Body of pancreas (tissue), 4 donors: ENCODE data around the gene OLA1. TPM values are rescaled to one million over a fixed set of nuclear protein-coding genes. Genes with fewer than 3 reads are reported as not detected.
A peak's percentile ranks its signal among the peaks of the same experiment; 100 is the strongest.

ENCODE experiments used
- ATAC-seq: fragments of 150-250 bp; one replicate; pipeline ENCODE4 v1.9.1; 2016
- DNase-seq, 4 donors: peaks; one replicate each; pipeline ENCODE4 v3.0.0-alpha.2; 2019
- H3K27ac ChIP-seq, 4 donors: fragments of 200-600 bp; sonication (generic); 1 replicate in 3 of 4; 2 replicates in 1 of 4; pipeline versions ENCODE4 v1.5.1 to v1.6.1; 2016 to 2019; ENCODE audit warnings: mild to moderate bottlenecking in 1 of 4, mixed read lengths in 1 of 4, moderate library complexity in 1 of 4
- H3K27me3 ChIP-seq, 2 donors: fragments of 200-600 bp; sonication (generic); one replicate each; pipeline ENCODE4 v1.6.0; 2016; ENCODE audit warnings: mild to moderate bottlenecking in 1 of 2
- H3K36me3 ChIP-seq, 2 donors: fragments of 200-600 bp; sonication (generic); replicated peaks in 1 of 2; 2 replicates each; pipeline ENCODE4 v1.5.1; 2016; ENCODE audit warnings: low read depth in 2 of 2; ENCODE audit not compliant: insufficient read depth in 1 of 2
- H3K4me1 ChIP-seq: fragments of 200-600 bp; sonication (generic); one replicate; pipeline ENCODE4 v1.6.0; 2016
- H3K4me3 ChIP-seq, 2 donors: fragments of 200-600 bp; sonication (generic); 1 replicate in 1 of 2; 2 replicates in 1 of 2; pipeline ENCODE4 v1.5.1; 2016 to 2019
- H3K9me3 ChIP-seq, 3 donors: fragments of 200-600 bp; sonication (generic); 1 replicate in 2 of 3; 2 replicates in 1 of 3; pipeline ENCODE4 v1.5.1; 2016
- CTCF ChIP-seq, 7 experiments: fragments of 450-650 bp in 4 of 7; fragments of 200-600 bp in 3 of 7; sonication (generic) in 3 of 7; IDR thresholded peaks; one replicate each; pipeline ENCODE4 v1.5.1; 2016 to 2019; ENCODE audit warnings: antibody characterized with exemption in 7 of 7
- POLR2A ChIP-seq, 3 donors: fragments of 450-650 bp; IDR thresholded peaks; one replicate each; pipeline ENCODE4 v1.6.1; 2016; ENCODE audit warnings: antibody characterized with exemption in 3 of 3, mild to moderate bottlenecking in 2 of 3
- WGBS, 2 donors: methylation state at CpG; one replicate each; pipeline ENCODE4 v1.1.5; 2017; 5-methylcytosine and 5-hydroxymethylcytosine counted together
- intact Hi-C: fragments of 100-400 bp; cut with DNase I; formaldehyde crosslinking; loops from one replicate; pipeline ENCODE4 v1.15.1; 2023
- total RNA-seq, 2 donors: library from RNA; depleted of rRNA; stranded (reverse); fragments of >200 nt; gene quantifications; one replicate each; pipeline ENCODE4 v1.1.0, GENCODE V29; 2016

Gene OLA1
- total RNA-seq, 2 donors from 2014 or later: 17.8 to 43.3 TPM

- H3K4me3 ChIP-seq: no peak overlapping the region
- no peaks in the 10 kb centered on the region for H3K36me3 ChIP-seq
- ATAC-seq: no peak
- H3K27me3 ChIP-seq: no peaks in the 10 kb centered on the region
- WGBS, 2 donors: 96 to 97% methylated on average over 11 of the region's 11 CpGs
- no peaks in the 10 kb centered on the region for H3K9me3 ChIP-seq
- TF ChIP-seq POLR2A (IDR thresholded peaks at IDR 0.05) (no peak), CTCF (IDR thresholded peaks at IDR 0.05) (no peak)
- intact Hi-C loops: no loop called here
- no peaks in the 10 kb centered on the region for H3K4me1 ChIP-seq
- DNase-seq: no peak
- H3K27ac ChIP-seq: no peak overlapping the region
Observed at GRCh38 chr2:174086708-174087107, 161.6 kb downstream of the OLA1 start.

GRCh38 chr2:174085781-174086180, 162.6 kb downstream of the OLA1 start:
- no peak for DNase-seq
- H3K27ac ChIP-seq: no peak overlapping the region

GRCh38 chr2:174083843-174084458, 164.4 kb downstream of the OLA1 start:
- 71 to 76% methylated on average over 3 of the region's 3 CpGs for WGBS, 2 donors
- no peaks in the 10 kb centered on the region for H3K36me3 ChIP-seq
- TF ChIP-seq POLR2A (IDR thresholded peaks at IDR 0.05) (no peak), CTCF (IDR thresholded peaks at IDR 0.05) (no peak)
- no peak for ATAC-seq
- no peaks in the 10 kb centered on the region for H3K9me3 ChIP-seq
- no peaks in the 10 kb centered on the region for H3K4me1 ChIP-seq
- H3K27ac ChIP-seq: no peak overlapping the region
- no peak overlapping the region for H3K4me3 ChIP-seq
- H3K27me3 ChIP-seq: no peaks in the 10 kb centered on the region
- no peak for DNase-seq
- intact Hi-C loops: no loop called here

More at GRCh38 chr2:174085781-174086180, 162.6 kb downstream of the OLA1 start:
- 100% methylated on average over 1 of the region's 1 CpG for WGBS, 2 donors
- TF ChIP-seq POLR2A (IDR thresholded peaks at IDR 0.05) (no peak), CTCF (IDR thresholded peaks at IDR 0.05) (no peak)
- intact Hi-C loops: no loop called here
- H3K27me3 ChIP-seq: no peaks in the 10 kb centered on the region
- no peaks in the 10 kb centered on the region for H3K4me1 ChIP-seq
- no peaks in the 10 kb centered on the region for H3K9me3 ChIP-seq
- no peak for ATAC-seq
- H3K4me3 ChIP-seq: no peak overlapping the region
- no peaks in the 10 kb centered on the region for H3K36me3 ChIP-seq

GRCh38 chr2:174080672-174081121, 167.6 kb downstream of the OLA1 start:
- TF ChIP-seq CTCF (IDR thresholded peaks at IDR 0.05): no peak
- TF ChIP-seq POLR2A (IDR thresholded peaks at IDR 0.05): no peak
- ATAC-seq (no peak), DNase-seq (no peak)
- intact Hi-C loops: no loop called here
- Histone ChIP-seq H3K4me3 (no peak overlapping the region), H3K9me3 (no peaks in the 10 kb centered on the region), H3K36me3 (no peaks in the 10 kb centered on the region), H3K27ac (no peak overlapping the region), H3K27me3 (no peaks in the 10 kb centered on the region), H3K4me1 (peaks cover 6% of the 10 kb centered on the region)
- WGBS, 2 donors: 93 to 96% methylated on average over 6 of the region's 6 CpGs

- TF ChIP-seq POLR2A (IDR thresholded peaks at IDR 0.05) (no peak), CTCF (IDR thresholded peaks at IDR 0.05) (peak in 5 of 7 experiments; percentile 6 to 38 (median 28))
Observed at GRCh38 chr2:174078275-174078674, 170.1 kb downstream of the OLA1 start.

More at GRCh38 chr2:174078275-174078674, 170.1 kb downstream of the OLA1 start:
- ATAC-seq: no peak
- intact Hi-C loops: no loop called here
- H3K36me3 ChIP-seq: no peaks in the 10 kb centered on the region
- no peaks in the 10 kb centered on the region for H3K9me3 ChIP-seq
- H3K4me1 ChIP-seq: peaks cover 6% of the 10 kb centered on the region
- no peak overlapping the region for H3K4me3 ChIP-seq
- DNase-seq: no peak
- no peak overlapping the region for H3K27ac ChIP-seq
- no peaks in the 10 kb centered on the region for H3K27me3 ChIP-seq
